ENCODE results near the gene RORC. TPM values are rescaled to one million over a fixed set of nuclear protein-coding genes. Genes with fewer than 3 reads are reported as not detected.
"Not testable (repeated sequence)": the region's sequence is repeated elsewhere in the genome, so short reads cannot be mapped to it uniquely, and the experiment has no call there.

Gene RORC
- polyA plus RNA-seq, 1 donor (not counting 4 experiments of a cell fraction or from before 2014, with no cell fraction given): 0.12 TPM

DNA sequence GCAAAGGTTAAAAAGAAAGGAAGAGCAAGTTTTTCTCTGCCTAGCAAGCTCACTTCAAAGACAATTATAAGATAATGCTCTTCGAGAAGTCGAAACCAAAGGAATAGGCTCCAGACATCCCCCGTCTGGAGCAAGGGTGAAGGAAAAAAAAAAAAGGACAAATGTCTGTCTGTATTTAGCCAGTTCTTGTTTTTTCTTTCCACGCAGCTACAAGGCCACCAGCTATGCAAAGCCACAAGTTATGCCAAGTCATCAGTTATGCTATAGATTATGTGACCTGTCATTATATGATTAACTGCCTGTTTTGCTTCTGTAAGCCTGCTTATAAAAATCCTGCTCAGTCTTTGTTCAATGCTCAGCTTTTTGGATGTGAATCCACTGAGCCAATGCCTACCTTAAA lies 24.3 kb upstream of the RORC start:
- no peak for FAIRE-seq
- H3K9me3 ChIP-seq (ENCODE audit: control insufficient read depth, low read depth, low read length): no peaks in the 10 kb centered on the region
- no peak for DNase-seq (ENCODE audit: low read depth, low spot score)
- dilution Hi-C loops (cut with MboI; ENCODE audit: extremely low pct_ligation_motif_present, low sequenced_read_pairs): no loop called here
- peaks cover 33% of the 10 kb centered on the region for H3K4me1 ChIP-seq (ENCODE audit: control insufficient read depth, extremely low read depth, insufficient read depth, low read length)
- no peaks in the 10 kb centered on the region for H4K20me1 ChIP-seq (ENCODE audit: control insufficient read depth, extremely low read depth, insufficient read depth, low read length)
- no peaks in the 10 kb centered on the region for H3K36me3 ChIP-seq (ENCODE audit: control insufficient read depth in 2 of 2, extremely low read depth in 1 of 2, insufficient read depth in 2 of 2, low read length in 2 of 2)
- peak overlapping the region; percentile 5 for H2AFZ ChIP-seq (ENCODE audit: control insufficient read depth, low read length)
- H3K9me1 ChIP-seq (ENCODE audit: control insufficient read depth, extremely low read depth, insufficient read depth, low read length): no peaks in the 10 kb centered on the region
- no peak overlapping the region for H3K9ac ChIP-seq (ENCODE audit: control insufficient read depth, extremely low read depth, insufficient read depth, low read length)
- H3K27me3 ChIP-seq (ENCODE audit: control insufficient read depth, extremely low read depth, insufficient read depth, low read length): peaks cover 3% of the 10 kb centered on the region
- H3K4me2 ChIP-seq (ENCODE audit: control insufficient read depth, extremely low read depth, insufficient read depth, low read depth, low read length): no peak overlapping the region
- no peak overlapping the region for H3K4me3 ChIP-seq (ENCODE audit: control insufficient read depth in 2 of 3, extremely low read depth in 1 of 3, insufficient read depth in 2 of 3, low read depth in 1 of 3, low read length in 3 of 3)
- H3K79me2 ChIP-seq (ENCODE audit: control insufficient read depth, insufficient read depth, low read length): no peaks in the 10 kb centered on the region
- no peak overlapping the region for H3K27ac ChIP-seq (ENCODE audit: control insufficient read depth, insufficient read depth, low read length)
- no peak for TF ChIP-seq EZH2 (IDR thresholded peaks at IDR 0.05; ENCODE audit: low read length)
- TF ChIP-seq, protein P1, sequence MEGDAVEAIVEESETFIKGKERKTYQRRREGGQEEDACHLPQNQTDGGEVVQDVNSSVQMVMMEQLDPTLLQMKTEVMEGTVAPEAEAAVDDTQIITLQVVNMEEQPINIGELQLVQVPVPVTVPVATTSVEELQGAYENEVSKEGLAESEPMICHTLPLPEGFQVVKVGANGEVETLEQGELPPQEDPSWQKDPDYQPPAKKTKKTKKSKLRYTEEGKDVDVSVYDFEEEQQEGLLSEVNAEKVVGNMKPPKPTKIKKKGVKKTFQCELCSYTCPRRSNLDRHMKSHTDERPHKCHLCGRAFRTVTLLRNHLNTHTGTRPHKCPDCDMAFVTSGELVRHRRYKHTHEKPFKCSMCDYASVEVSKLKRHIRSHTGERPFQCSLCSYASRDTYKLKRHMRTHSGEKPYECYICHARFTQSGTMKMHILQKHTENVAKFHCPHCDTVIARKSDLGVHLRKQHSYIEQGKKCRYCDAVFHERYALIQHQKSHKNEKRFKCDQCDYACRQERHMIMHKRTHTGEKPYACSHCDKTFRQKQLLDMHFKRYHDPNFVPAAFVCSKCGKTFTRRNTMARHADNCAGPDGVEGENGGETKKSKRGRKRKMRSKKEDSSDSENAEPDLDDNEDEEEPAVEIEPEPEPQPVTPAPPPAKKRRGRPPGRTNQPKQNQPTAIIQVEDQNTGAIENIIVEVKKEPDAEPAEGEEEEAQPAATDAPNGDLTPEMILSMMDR (optimal IDR thresholded peaks at IDR 0.05 in 1 of 3, IDR thresholded peaks at IDR 0.05 in 1 of 3, conservative IDR thresholded peaks at IDR 0.05 in 1 of 3; ENCODE audit: extremely low read depth in 1 of 3, insufficient read depth in 2 of 3, low read length in 3 of 3): no peak

DNA sequence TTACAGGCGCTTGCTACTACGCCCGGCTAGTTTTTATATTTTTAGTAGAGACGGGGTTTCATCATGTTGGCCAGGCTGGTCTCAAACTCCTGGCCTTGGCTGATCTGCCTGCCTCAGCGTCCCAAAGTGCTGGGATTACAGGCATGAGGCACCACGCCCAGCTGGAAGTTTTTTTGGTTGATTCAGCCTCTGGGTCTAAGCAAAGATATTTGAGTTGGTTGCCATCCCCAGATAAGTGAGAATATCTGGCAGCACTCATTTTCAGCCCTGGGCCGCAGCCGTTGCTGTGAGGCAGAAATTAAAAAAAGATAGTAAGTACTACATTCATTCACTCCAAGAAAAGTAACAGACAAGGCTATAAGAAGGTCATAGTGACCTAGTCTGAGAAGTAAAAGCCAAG lies 23.9 kb upstream of the RORC start:
- H3K27me3 ChIP-seq (ENCODE audit: control insufficient read depth, extremely low read depth, insufficient read depth, low read length); H3K4me3 ChIP-seq (ENCODE audit: control insufficient read depth in 2 of 3, extremely low read depth in 1 of 3, insufficient read depth in 2 of 3, low read depth in 1 of 3, low read length in 3 of 3); H3K9me3 ChIP-seq (ENCODE audit: control insufficient read depth, low read depth, low read length); H3K79me2 ChIP-seq (ENCODE audit: control insufficient read depth, insufficient read depth, low read length); DNase-seq (ENCODE audit: low read depth, low spot score); dilution Hi-C loops (cut with MboI; ENCODE audit: extremely low pct_ligation_motif_present, low sequenced_read_pairs); H3K36me3 ChIP-seq (ENCODE audit: control insufficient read depth in 2 of 2, extremely low read depth in 1 of 2, insufficient read depth in 2 of 2, low read length in 2 of 2); FAIRE-seq; H3K4me2 ChIP-seq (ENCODE audit: control insufficient read depth, extremely low read depth, insufficient read depth, low read depth, low read length); H4K20me1 ChIP-seq (ENCODE audit: control insufficient read depth, extremely low read depth, insufficient read depth, low read length); H3K9me1 ChIP-seq (ENCODE audit: control insufficient read depth, extremely low read depth, insufficient read depth, low read length); H3K9ac ChIP-seq (ENCODE audit: control insufficient read depth, extremely low read depth, insufficient read depth, low read length); H3K27ac ChIP-seq (ENCODE audit: control insufficient read depth, insufficient read depth, low read length): not testable (repeated sequence)
- peaks cover 30% of the 10 kb centered on the region for H3K4me1 ChIP-seq (ENCODE audit: control insufficient read depth, extremely low read depth, insufficient read depth, low read length)
- H2AFZ ChIP-seq (ENCODE audit: control insufficient read depth, low read length): peak overlapping the region; percentile 5

DNA sequence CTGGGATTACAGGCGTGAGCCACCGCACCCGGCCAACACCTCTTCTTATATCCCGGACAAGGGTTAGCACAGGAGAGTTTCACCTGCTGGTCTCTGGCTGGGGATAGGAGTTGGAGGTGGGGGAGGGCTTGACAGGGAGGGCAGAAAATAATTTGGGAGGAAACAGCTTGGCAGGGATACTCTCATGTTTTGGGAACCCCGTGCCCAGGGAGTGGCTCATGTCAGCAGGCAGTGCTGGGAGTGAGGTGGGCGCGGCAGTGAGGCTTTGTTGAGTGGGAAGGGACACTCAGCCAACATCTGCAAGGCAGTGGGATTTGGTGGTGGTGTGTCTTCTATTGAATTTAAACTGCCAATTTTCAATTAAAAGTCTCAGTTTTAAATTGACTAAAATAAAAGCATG lies 23.1 kb upstream of the RORC start:
- H3K79me2 ChIP-seq (ENCODE audit: control insufficient read depth, insufficient read depth, low read length): no peaks in the 10 kb centered on the region
- no peak overlapping the region for H3K9ac ChIP-seq (ENCODE audit: control insufficient read depth, extremely low read depth, insufficient read depth, low read length)
- H3K4me1 ChIP-seq (ENCODE audit: control insufficient read depth, extremely low read depth, insufficient read depth, low read length): peaks cover 23% of the 10 kb centered on the region
- H3K4me3 ChIP-seq (ENCODE audit: control insufficient read depth in 2 of 3, extremely low read depth in 1 of 3, insufficient read depth in 2 of 3, low read depth in 1 of 3, low read length in 3 of 3): no peak overlapping the region
- H3K36me3 ChIP-seq (ENCODE audit: control insufficient read depth in 2 of 2, extremely low read depth in 1 of 2, insufficient read depth in 2 of 2, low read length in 2 of 2): no peaks in the 10 kb centered on the region
- no peak for TF ChIP-seq EZH2 (IDR thresholded peaks at IDR 0.05; ENCODE audit: low read length)
- TF ChIP-seq, protein P1 (optimal IDR thresholded peaks at IDR 0.05 in 1 of 3, IDR thresholded peaks at IDR 0.05 in 1 of 3, conservative IDR thresholded peaks at IDR 0.05 in 1 of 3; ENCODE audit: extremely low read depth in 1 of 3, insufficient read depth in 2 of 3, low read length in 3 of 3): no peak
- dilution Hi-C loops (cut with MboI; ENCODE audit: extremely low pct_ligation_motif_present, low sequenced_read_pairs): no loop called here
- no peaks in the 10 kb centered on the region for H4K20me1 ChIP-seq (ENCODE audit: control insufficient read depth, extremely low read depth, insufficient read depth, low read length)
- H2AFZ ChIP-seq (ENCODE audit: control insufficient read depth, low read length): no peak overlapping the region
- FAIRE-seq (no peak), DNase-seq (ENCODE audit: low read depth, low spot score) (no peak)
- no peak overlapping the region for H3K27ac ChIP-seq (ENCODE audit: control insufficient read depth, insufficient read depth, low read length)
- no peaks in the 10 kb centered on the region for H3K9me1 ChIP-seq (ENCODE audit: control insufficient read depth, extremely low read depth, insufficient read depth, low read length)
- H3K4me2 ChIP-seq (ENCODE audit: control insufficient read depth, extremely low read depth, insufficient read depth, low read depth, low read length): no peak overlapping the region
- no peaks in the 10 kb centered on the region for H3K9me3 ChIP-seq (ENCODE audit: control insufficient read depth, low read depth, low read length)
- peaks cover 8% of the 10 kb centered on the region for H3K27me3 ChIP-seq (ENCODE audit: control insufficient read depth, extremely low read depth, insufficient read depth, low read length)

Data from keratinocyte (primary cell).